ENCODE results near the gene ZDHHC8. TPM values are rescaled to one million over a fixed set of nuclear protein-coding genes. Genes with fewer than 3 reads are reported as not detected.

ZDHHC8 gene
- total RNA-seq, 3 donors from 2014 or later = 10.2 to 14.1 (median 11.2) TPM

GRCh38 chr22:20179455-20180244 is 48.0 kb downstream of the ZDHHC8 start:
- Histone ChIP-seq H3K27me3 (no peaks in the 10 kb centered on the region), H3K4me1 (no peaks in the 10 kb centered on the region), H3K27ac (no peak overlapping the region), H3K9me3 (no peaks in the 10 kb centered on the region), H3K36me3 (no peaks in the 10 kb centered on the region), H3K4me3 (no peak overlapping the region)
- intact Hi-C loops (cut with DNase I; ENCODE audit: low total_unique reads) = no loop called here
- no peak for DNase-seq (ENCODE audit: low spot score in 2 of 2)
- TF ChIP-seq POLR2AphosphoS5 (IDR thresholded peaks at IDR 0.05) (no peak), POLR2A (IDR thresholded peaks at IDR 0.05) (no peak)
- TF ChIP-seq, protein P1, sequence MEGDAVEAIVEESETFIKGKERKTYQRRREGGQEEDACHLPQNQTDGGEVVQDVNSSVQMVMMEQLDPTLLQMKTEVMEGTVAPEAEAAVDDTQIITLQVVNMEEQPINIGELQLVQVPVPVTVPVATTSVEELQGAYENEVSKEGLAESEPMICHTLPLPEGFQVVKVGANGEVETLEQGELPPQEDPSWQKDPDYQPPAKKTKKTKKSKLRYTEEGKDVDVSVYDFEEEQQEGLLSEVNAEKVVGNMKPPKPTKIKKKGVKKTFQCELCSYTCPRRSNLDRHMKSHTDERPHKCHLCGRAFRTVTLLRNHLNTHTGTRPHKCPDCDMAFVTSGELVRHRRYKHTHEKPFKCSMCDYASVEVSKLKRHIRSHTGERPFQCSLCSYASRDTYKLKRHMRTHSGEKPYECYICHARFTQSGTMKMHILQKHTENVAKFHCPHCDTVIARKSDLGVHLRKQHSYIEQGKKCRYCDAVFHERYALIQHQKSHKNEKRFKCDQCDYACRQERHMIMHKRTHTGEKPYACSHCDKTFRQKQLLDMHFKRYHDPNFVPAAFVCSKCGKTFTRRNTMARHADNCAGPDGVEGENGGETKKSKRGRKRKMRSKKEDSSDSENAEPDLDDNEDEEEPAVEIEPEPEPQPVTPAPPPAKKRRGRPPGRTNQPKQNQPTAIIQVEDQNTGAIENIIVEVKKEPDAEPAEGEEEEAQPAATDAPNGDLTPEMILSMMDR (IDR thresholded peaks at IDR 0.05) = no peak

DNA sequence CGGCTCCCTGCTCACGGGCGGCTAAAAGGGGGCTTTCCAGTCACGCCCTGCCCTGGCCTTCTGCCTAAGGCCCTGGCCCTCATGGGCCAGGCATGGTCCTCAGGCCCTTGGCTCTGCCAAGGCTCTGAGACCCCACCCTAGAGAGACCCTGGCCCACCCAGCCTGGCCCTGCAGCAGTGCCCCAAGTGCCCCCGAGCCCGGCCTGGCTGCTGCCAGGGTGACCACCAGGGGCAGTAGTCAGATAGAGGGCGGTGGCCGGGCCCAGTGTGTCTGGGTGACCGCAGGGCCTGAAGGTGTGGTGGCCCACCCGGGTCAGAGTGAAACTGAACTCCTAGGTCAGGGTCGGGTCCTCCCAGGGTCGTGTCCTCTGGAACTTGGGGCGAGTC is 48.6 kb downstream of the ZDHHC8 start:
- Histone ChIP-seq H3K9me3 (no peaks in the 10 kb centered on the region), H3K27ac (no peak overlapping the region), H3K36me3 (no peaks in the 10 kb centered on the region), H3K4me1 (no peaks in the 10 kb centered on the region), H3K27me3 (no peaks in the 10 kb centered on the region), H3K4me3 (no peak overlapping the region)
- TF ChIP-seq POLR2AphosphoS5 (IDR thresholded peaks at IDR 0.05) (no peak), POLR2A (IDR thresholded peaks at IDR 0.05) (no peak)
- TF ChIP-seq, protein P1 (IDR thresholded peaks at IDR 0.05) = no peak
- no peak for DNase-seq (ENCODE audit: low spot score in 2 of 2)
- intact Hi-C loops (cut with DNase I; ENCODE audit: low total_unique reads) = no loop called here

DNA sequence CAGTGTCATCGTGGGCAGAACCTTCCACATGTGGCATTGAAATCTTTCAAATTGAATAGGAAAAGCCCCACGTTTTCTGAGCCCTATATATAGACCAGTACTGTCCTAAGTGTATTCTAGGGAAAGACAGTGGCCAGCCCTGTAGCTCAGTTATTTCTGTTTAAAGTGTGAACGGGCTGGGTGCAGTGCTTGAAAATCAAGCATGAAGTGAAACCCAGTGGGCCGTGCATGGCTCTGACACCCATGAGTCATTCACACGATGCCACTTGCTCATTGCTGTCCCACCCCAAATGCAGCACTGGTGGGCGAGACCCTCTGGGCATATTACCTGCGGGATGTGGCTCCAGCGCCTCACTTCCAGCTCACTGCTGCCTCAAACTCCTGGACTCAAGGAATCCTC is 49.0 kb downstream of the ZDHHC8 start:
- Histone ChIP-seq H3K9me3 (no peaks in the 10 kb centered on the region), H3K36me3 (no peaks in the 10 kb centered on the region), H3K4me1 (no peaks in the 10 kb centered on the region), H3K4me3 (no peak overlapping the region), H3K27me3 (no peaks in the 10 kb centered on the region), H3K27ac (no peak overlapping the region)
- TF ChIP-seq, protein P1 (IDR thresholded peaks at IDR 0.05) = no peak
- TF ChIP-seq POLR2AphosphoS5 (IDR thresholded peaks at IDR 0.05) (no peak), POLR2A (IDR thresholded peaks at IDR 0.05) (no peak)
- DNase-seq (ENCODE audit: low spot score in 2 of 2) = no peak
- intact Hi-C loops (cut with DNase I; ENCODE audit: low total_unique reads) = no loop called here

- intact Hi-C loops (cut with DNase I; ENCODE audit: low total_unique reads) = no loop called here
- Histone ChIP-seq H3K4me3 (no peak overlapping the region), H3K27ac (no peak overlapping the region), H3K27me3 (no peaks in the 10 kb centered on the region), H3K4me1 (no peaks in the 10 kb centered on the region), H3K9me3 (no peaks in the 10 kb centered on the region), H3K36me3 (no peaks in the 10 kb centered on the region)
- TF ChIP-seq POLR2A (IDR thresholded peaks at IDR 0.05) = no peak
- TF ChIP-seq, protein P1 (IDR thresholded peaks at IDR 0.05) = no peak
- no peak for TF ChIP-seq POLR2AphosphoS5 (IDR thresholded peaks at IDR 0.05)
- DNase-seq (ENCODE audit: low spot score in 2 of 2) = no peak
Measured at GRCh38 chr22:20181194-20181883, 49.7 kb downstream of the ZDHHC8 start.

DNA sequence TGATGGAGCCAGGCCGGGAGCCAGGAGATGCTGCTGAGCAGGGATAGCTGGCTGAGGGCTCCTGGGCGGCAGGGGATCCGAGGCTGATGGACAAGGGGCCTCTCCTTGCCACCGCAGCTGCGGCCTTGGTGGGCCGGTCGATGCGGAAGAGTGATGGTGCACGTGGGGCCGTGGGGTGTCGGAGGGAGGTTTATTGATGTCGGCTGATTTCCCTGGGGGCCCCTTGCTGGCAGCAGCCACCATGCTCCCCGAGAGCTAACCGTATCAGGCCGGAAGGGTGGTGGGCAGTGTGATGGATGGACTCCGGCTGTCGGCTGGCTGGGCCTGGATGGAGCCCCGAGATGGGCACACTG is 50.3 kb downstream of the ZDHHC8 start:
- TF ChIP-seq, protein P1 (IDR thresholded peaks at IDR 0.05) = no peak
- TF ChIP-seq POLR2A (IDR thresholded peaks at IDR 0.05) (no peak), POLR2AphosphoS5 (IDR thresholded peaks at IDR 0.05) (no peak)
- H3K27me3 ChIP-seq = no peaks in the 10 kb centered on the region
- no peak overlapping the region for H3K4me3 ChIP-seq
- intact Hi-C loops (cut with DNase I; ENCODE audit: low total_unique reads) = no loop called here
- no peak overlapping the region for H3K27ac ChIP-seq
- H3K4me1 ChIP-seq = no peaks in the 10 kb centered on the region
- DNase-seq (ENCODE audit: low spot score in 2 of 2) = no peak
- no peaks in the 10 kb centered on the region for H3K36me3 ChIP-seq
- no peaks in the 10 kb centered on the region for H3K9me3 ChIP-seq

Measured in breast epithelium (tissue), 4 donors.